OCI-LY1 (cell line): ENCODE data around the gene ICAM5.

Experiments used
- H2AFZ ChIP-seq: fragments of 200-600 bp; sonication (generic), shearing (Covaris generic); 2 replicates; pipeline ENCODE4 v1.6.0; 2014; ENCODE audit warnings: antibody characterized with exemption, mild to moderate bottlenecking, low read length
- H3F3A ChIP-seq: fragments of 200-600 bp; sonication (generic), shearing (Covaris generic); 2 replicates; pipeline ENCODE4 v1.6.0; 2014; ENCODE audit warnings: mild to moderate bottlenecking, antibody characterized with exemption, low read length, moderate library complexity; ENCODE audit not compliant: insufficient read depth
- H3K27ac ChIP-seq: fragments of 200-600 bp; sonication (generic); 2 replicates; pipeline ENCODE4 v1.5.1; 2014; ENCODE audit warnings: low read length, mixed run types, mild to moderate bottlenecking, low read depth; ENCODE audit not compliant: poor library complexity, severe bottlenecking
- H3K27me3 ChIP-seq: fragments of 200-600 bp; sonication (generic); 2 replicates; pipeline ENCODE4 v1.6.0; 2014; ENCODE audit warnings: antibody characterized with exemption, mild to moderate bottlenecking, low read length, moderate library complexity; ENCODE audit not compliant: insufficient read depth
- H3K36me3 ChIP-seq: fragments of 200-600 bp; sonication (generic); 2 replicates; pipeline ENCODE4 v1.6.1; 2014; ENCODE audit warnings: mild to moderate bottlenecking, antibody characterized with exemption, low read length, moderate library complexity, mixed read lengths; ENCODE audit not compliant: insufficient read depth
- H3K4me1 ChIP-seq: fragments of 200-600 bp; sonication (generic); 2 replicates; pipeline ENCODE4 v1.5.1; 2014; ENCODE audit warnings: mild to moderate bottlenecking, low read length, moderate library complexity; ENCODE audit not compliant: insufficient read depth, severe bottlenecking
- H3K4me2 ChIP-seq: fragments of 200-600 bp; sonication (generic), shearing (Covaris generic); 2 replicates; pipeline ENCODE4 v1.6.1; 2014; ENCODE audit warnings: low read length
- H3K4me3 ChIP-seq: fragments of 200-600 bp; sonication (generic); 2 replicates; pipeline ENCODE4 v1.5.1; 2014; ENCODE audit warnings: low read length, low read depth, mild to moderate bottlenecking, mixed read lengths; ENCODE audit not compliant: poor library complexity, severe bottlenecking
- H3K79me2 ChIP-seq: fragments of 200-600 bp; shearing (Covaris generic); 2 replicates; pipeline ENCODE4 v1.6.1; 2016; ENCODE audit warnings: mixed run types, low read length, mixed read lengths; ENCODE audit not compliant: insufficient read depth
- H3K9ac ChIP-seq: fragments of 200-600 bp; sonication (generic), shearing (Covaris generic); 2 replicates; pipeline ENCODE4 v1.6.1; 2014; ENCODE audit warnings: mild to moderate bottlenecking, low read length, mixed read lengths
- H3K9me2 ChIP-seq: fragments of 200-600 bp; sonication (generic), shearing (Covaris generic); 2 replicates; pipeline ENCODE4 v1.6.1; 2014; ENCODE audit warnings: low read depth, mild to moderate bottlenecking, low read length, mixed read lengths
- H3K9me3 ChIP-seq: fragments of 200-600 bp; shearing (Covaris generic); 2 replicates; pipeline ENCODE4 v1.6.1; 2014; ENCODE audit warnings: low read length, mixed read lengths
- H4K20me1 ChIP-seq: fragments of 200-600 bp; sonication (generic), shearing (Covaris generic); 2 replicates; pipeline ENCODE4 v1.6.0; 2016; ENCODE audit warnings: mild to moderate bottlenecking, low read length; ENCODE audit not compliant: insufficient read depth
- EZH2 ChIP-seq: fragments of 200-600 bp; sonication (generic), shearing (Covaris generic); IDR thresholded peaks from 2 replicates; pipeline ENCODE4 v1.8.0; 2017; ENCODE audit warnings: borderline replicate concordance, mixed run types, mild to moderate bottlenecking, antibody characterized with exemption, low read length, moderate library complexity, mixed read lengths
- TF ChIP-seq, protein P1 (sequence below): fragments of 200-600 bp; sonication (generic), shearing (Covaris generic); IDR thresholded peaks from 2 replicates; pipeline ENCODE4 v1.5.1; 2017; ENCODE audit warnings: mild to moderate bottlenecking, antibody characterized with exemption, low read length, moderate library complexity, mixed read lengths

The ICAM5 gene

DNA sequence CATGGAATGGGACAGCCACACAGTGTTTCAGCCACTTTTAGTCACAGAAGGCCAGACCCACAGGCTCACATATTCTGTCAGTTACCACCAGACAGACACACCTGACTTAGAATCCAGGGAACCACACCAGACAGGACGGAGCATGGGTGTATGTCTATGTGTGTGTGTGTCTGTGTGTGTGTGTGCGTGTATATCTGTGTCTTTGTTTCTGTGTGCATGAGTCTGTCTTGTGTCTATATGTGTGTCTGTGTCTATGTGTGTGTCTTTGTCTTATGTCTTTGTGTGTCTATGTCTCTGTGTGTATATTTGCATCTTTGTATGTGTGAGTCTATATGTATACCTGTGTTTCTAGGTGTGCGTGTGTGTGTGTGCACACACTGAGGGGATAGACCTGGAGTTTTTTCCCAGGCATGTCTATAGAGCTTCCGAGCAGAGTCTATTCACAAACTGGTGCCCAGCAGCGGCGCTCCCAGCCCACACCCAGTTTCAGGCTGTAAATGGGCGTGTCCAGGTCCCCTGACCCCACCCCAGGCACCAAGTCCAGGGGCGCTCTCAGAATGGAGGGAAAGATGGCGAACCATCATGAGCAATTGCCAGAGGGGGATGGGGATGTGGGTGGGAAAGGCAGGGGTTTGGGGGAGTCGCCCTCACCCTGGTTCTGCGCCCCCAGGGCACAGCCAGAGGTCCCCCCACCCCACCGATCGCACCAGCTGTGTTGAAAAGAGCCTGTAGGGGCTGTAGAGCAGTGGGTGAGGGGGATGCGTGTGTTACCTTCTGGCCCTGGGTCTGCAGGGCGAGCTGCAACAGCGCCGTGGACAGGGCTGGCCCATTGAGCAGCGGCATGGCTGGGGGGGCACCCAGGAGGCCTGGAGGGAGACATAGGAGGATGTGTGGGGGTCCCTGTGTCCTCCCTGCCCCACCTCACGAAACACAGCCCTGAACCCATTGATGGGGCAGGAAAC lies 32.4 kb downstream of the ICAM5 start:
- Histone ChIP-seq H3K9me2 (no peaks in the 10 kb centered on the region), H3K27ac (no peak overlapping the region), H3K9ac (no peak overlapping the region), H3K36me3 (peaks cover 84% of the 10 kb centered on the region), H3K9me3 (no peaks in the 10 kb centered on the region), H2AFZ (no peak overlapping the region), H3K79me2 (no peaks in the 10 kb centered on the region), H3F3A (no peaks in the 10 kb centered on the region; the same call in 1 of the 2 replicates), H3K27me3 (no peaks in the 10 kb centered on the region), H3K4me3 (no peak overlapping the region), H3K4me2 (no peak overlapping the region), H3K4me1 (peaks cover 18% of the 10 kb centered on the region), H4K20me1 (no peaks in the 10 kb centered on the region)
- no peak for TF ChIP-seq EZH2
- TF ChIP-seq, protein P1, sequence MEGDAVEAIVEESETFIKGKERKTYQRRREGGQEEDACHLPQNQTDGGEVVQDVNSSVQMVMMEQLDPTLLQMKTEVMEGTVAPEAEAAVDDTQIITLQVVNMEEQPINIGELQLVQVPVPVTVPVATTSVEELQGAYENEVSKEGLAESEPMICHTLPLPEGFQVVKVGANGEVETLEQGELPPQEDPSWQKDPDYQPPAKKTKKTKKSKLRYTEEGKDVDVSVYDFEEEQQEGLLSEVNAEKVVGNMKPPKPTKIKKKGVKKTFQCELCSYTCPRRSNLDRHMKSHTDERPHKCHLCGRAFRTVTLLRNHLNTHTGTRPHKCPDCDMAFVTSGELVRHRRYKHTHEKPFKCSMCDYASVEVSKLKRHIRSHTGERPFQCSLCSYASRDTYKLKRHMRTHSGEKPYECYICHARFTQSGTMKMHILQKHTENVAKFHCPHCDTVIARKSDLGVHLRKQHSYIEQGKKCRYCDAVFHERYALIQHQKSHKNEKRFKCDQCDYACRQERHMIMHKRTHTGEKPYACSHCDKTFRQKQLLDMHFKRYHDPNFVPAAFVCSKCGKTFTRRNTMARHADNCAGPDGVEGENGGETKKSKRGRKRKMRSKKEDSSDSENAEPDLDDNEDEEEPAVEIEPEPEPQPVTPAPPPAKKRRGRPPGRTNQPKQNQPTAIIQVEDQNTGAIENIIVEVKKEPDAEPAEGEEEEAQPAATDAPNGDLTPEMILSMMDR, result no peak

DNA sequence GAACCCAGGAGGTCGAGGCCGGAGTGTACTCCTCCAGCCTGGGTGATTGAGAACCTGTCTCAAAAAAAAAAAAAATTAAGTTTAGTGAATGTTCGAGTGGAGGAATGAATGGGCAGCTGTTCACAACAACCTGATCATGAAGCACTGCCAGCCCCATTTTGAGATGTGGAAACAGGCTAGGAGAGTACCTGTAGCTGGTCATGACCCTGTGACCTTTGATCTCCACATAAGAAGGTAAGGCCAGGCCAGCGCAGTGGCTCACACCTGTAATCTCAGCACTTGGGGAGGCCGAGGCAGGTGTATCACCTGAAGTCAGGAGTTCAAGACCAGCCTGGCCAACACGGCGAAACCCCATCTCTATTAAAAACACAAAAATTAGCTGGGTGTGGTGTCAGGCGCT lies 36.0 kb downstream of the ICAM5 start:
- TF ChIP-seq, protein P1, result no peak
- TF ChIP-seq EZH2, result no peak
- H3K36me3 ChIP-seq, result peaks cover 89% of the 10 kb centered on the region

DNA sequence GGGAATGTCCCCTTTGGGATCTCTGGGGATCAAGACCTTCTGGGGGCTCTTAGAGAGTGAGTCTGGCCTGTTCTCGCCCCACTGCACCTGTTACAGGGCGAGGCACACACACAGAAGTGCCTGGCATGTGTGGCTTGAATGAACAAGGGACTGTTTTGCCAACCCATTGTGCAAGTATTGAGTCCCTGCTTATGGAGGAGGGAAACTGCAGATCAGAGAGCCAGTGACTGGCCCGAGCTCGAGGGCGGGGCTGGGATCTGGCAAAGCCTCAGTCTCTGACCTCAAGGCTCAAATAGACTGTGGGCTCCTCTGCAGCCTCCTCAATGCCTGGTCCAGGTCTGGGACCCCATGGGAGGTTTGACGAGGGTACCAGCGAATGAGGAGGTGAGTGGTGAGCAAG lies 38.0 kb downstream of the ICAM5 start:
- H3K9me3 ChIP-seq, result no peaks in the 10 kb centered on the region
- no peaks in the 10 kb centered on the region for H4K20me1 ChIP-seq

More for the DNA sequence above, 36.0 kb downstream of the ICAM5 start:
- no peaks in the 10 kb centered on the region for H3K27me3 ChIP-seq
- H3K4me2 ChIP-seq, result no peak overlapping the region
- no peak overlapping the region for H3K9ac ChIP-seq
- no peaks in the 10 kb centered on the region; the same call in 1 of the 2 replicates for H3F3A ChIP-seq
- no peaks in the 10 kb centered on the region for H4K20me1 ChIP-seq
- no peak overlapping the region for H2AFZ ChIP-seq
- no peaks in the 10 kb centered on the region for H3K79me2 ChIP-seq
- H3K9me3 ChIP-seq, result no peaks in the 10 kb centered on the region
- H3K9me2 ChIP-seq, result no peaks in the 10 kb centered on the region
- H3K27ac ChIP-seq, result peak overlapping the region; percentile 75
- peaks cover 19% of the 10 kb centered on the region for H3K4me1 ChIP-seq
- H3K4me3 ChIP-seq, result no peak overlapping the region

More for the DNA sequence above, 38.0 kb downstream of the ICAM5 start:
- H3K36me3 ChIP-seq, result peaks cover 82% of the 10 kb centered on the region
- H3F3A ChIP-seq, result no peaks in the 10 kb centered on the region; the same call in 1 of the 2 replicates
- no peaks in the 10 kb centered on the region for H3K27me3 ChIP-seq
- H3K79me2 ChIP-seq, result peaks cover 14% of the 10 kb centered on the region
- peaks cover 32% of the 10 kb centered on the region for H3K4me1 ChIP-seq
- TF ChIP-seq, protein P1, result no peak
- TF ChIP-seq EZH2, result no peak
- H3K9me2 ChIP-seq, result no peaks in the 10 kb centered on the region
- H3K4me3 ChIP-seq, result no peak overlapping the region
- H3K9ac ChIP-seq, result no peak overlapping the region
- H3K27ac ChIP-seq, result no peak overlapping the region
- no peak overlapping the region for H2AFZ ChIP-seq
- no peak overlapping the region for H3K4me2 ChIP-seq
